GM18505 (cell line): Measurements from ENCODE around the gene TEX26.

Experiments
- ATAC-seq: cut with Tn5 transposase; IDR thresholded peaks from one replicate; pipeline ENCODE4 v1.9.1; 2021; ENCODE audit not compliant: unreplicated experiment
- POLR2A ChIP-seq: IDR thresholded peaks from 4 replicates; pipeline ENCODE4 v1.6.1; 2011; ENCODE audit warnings: borderline replicate concordance; ENCODE audit not compliant: insufficient read depth, insufficient read length; ENCODE audit errors: extremely low read depth

The TEX26 gene

GRCh38 chr13:30976025-30976424 lies 43.6 kb downstream of the TEX26 start:
- TF ChIP-seq POLR2A: no peak
- ATAC-seq: no peak

- TF ChIP-seq POLR2A: no peak
- ATAC-seq: no peak
Observed at GRCh38 chr13:30978981-30979956, 46.8 kb downstream of the TEX26 start.

- TF ChIP-seq POLR2A: no peak
- ATAC-seq: no peak
Observed at GRCh38 chr13:30982506-30982905, 50.0 kb downstream of the TEX26 start.

- no peak for ATAC-seq
- no peak for TF ChIP-seq POLR2A
Observed at GRCh38 chr13:30982906-30983305, 50.5 kb downstream of the TEX26 start.

- no peak for ATAC-seq
- TF ChIP-seq POLR2A: no peak
Observed at GRCh38 chr13:30983431-30983830, 51.0 kb downstream of the TEX26 start.

GRCh38 chr13:30984620-30985019 lies 52.2 kb downstream of the TEX26 start:
- ATAC-seq: no peak
- TF ChIP-seq POLR2A: no peak

GRCh38 chr13:30985637-30986205 lies 53.3 kb downstream of the TEX26 start:
- no peak for ATAC-seq
- TF ChIP-seq POLR2A: no peak

GRCh38 chr13:30991184-30991583 lies 58.7 kb downstream of the TEX26 start:
- no peak for ATAC-seq
- TF ChIP-seq POLR2A: no peak

- no peak for TF ChIP-seq POLR2A
- ATAC-seq: no peak
Observed at GRCh38 chr13:30991922-30992321, 59.5 kb downstream of the TEX26 start.

GRCh38 chr13:30995331-30995730 lies 62.9 kb downstream of the TEX26 start:
- TF ChIP-seq POLR2A: no peak
- no peak for ATAC-seq

GRCh38 chr13:30997697-30998096 lies 65.2 kb downstream of the TEX26 start:
- TF ChIP-seq POLR2A: no peak
- ATAC-seq: no peak

GRCh38 chr13:30998136-30999088 lies 66.0 kb downstream of the TEX26 start:
- ATAC-seq: no peak
- TF ChIP-seq POLR2A: no peak

- ATAC-seq: no peak
- no peak for TF ChIP-seq POLR2A
Observed at GRCh38 chr13:31000889-31001288, 68.4 kb downstream of the TEX26 start.

- no peak for ATAC-seq
- no peak for TF ChIP-seq POLR2A
Observed at GRCh38 chr13:31001647-31002046, 69.2 kb downstream of the TEX26 start.

- ATAC-seq: no peak
- TF ChIP-seq POLR2A: no peak
Observed at GRCh38 chr13:31005066-31005465, 72.6 kb downstream of the TEX26 start.
